Stimulated activated naive B cell treated with anti-CD40 and anti-IgM and Interleukin-4, amounts not matched to agents 10 μg/mL and 1 μg/mL and 100 μg/mL, for 72 hours (primary cell): ENCODE measurements around the gene HPSE.
"Not testable (repeated sequence)": the region's sequence is repeated elsewhere in the genome, so short reads cannot be mapped to it uniquely, and the experiment has no call there.

Experiments
- ATAC-seq, 2 donors: fragments of 150-1000 bp; cut with Tn5 transposase; replicated peaks; 2 replicates each; pipeline ENCODE4 v1.10.0; 2021; ENCODE audit warnings: moderate library complexity in 1 of 2
- DNase-seq: peaks from one replicate; pipeline ENCODE4 v3.0.0; 2021
- H3K27ac Mint-ChIP-seq: one replicate; pipeline ENCODE4 v1.8.0; 2022; ENCODE audit warnings: mild to moderate bottlenecking, mixed read lengths
- H3K27me3 Mint-ChIP-seq, 2 donors: one replicate each; pipeline ENCODE4 v1.8.0; 2022; ENCODE audit warnings: mixed read lengths in 2 of 2
- H3K36me3 Mint-ChIP-seq, 2 donors: one replicate each; pipeline ENCODE4 v1.8.0; 2022; ENCODE audit warnings: mixed read lengths in 2 of 2, mild to moderate bottlenecking in 1 of 2
- H3K4me1 Mint-ChIP-seq, 2 donors: one replicate each; pipeline ENCODE4 v1.8.0; 2022; ENCODE audit warnings: mixed read lengths in 2 of 2, mild to moderate bottlenecking in 1 of 2
- H3K4me3 Mint-ChIP-seq, 2 donors: one replicate each; pipeline ENCODE4 v1.8.0; 2022; ENCODE audit warnings: mild to moderate bottlenecking in 2 of 2, mixed read lengths in 2 of 2, moderate library complexity in 1 of 2
- H3K9me3 Mint-ChIP-seq, 2 donors: one replicate each; pipeline ENCODE4 v1.8.0; 2022; ENCODE audit warnings: mixed read lengths in 2 of 2, mild to moderate bottlenecking in 1 of 2

The HPSE gene

DNA sequence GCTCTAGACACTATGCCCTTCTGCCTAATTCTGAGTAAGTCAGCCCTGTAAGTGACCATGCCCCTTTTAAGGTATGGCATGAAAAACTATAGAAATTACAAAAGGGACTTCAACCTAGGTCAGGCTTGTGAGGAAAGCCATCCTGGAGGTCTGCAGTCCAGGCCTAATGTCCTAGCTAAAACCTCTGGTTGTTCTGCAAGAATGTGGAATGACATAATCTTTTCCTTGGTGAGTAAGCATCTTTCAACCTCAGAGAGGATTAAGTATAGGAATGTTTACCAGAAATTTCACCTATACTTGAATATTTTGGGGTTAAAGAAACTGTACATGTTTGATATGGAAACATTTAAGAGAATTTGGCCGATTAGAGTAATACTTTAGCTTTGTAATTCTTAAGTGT, 23.8 kb upstream of the HPSE start:
- DNase-seq (no peak), ATAC-seq (no peak)
- Mint-ChIP-seq H3K36me3 (peaks cover 0 to 2% of the 10 kb centered on the region in 2 donors), H3K27ac (no peak overlapping the region), H3K4me3 (no peak overlapping the region), H3K4me1 (peaks cover 14 to 17% of the 10 kb centered on the region in 2 donors), H3K27me3 (no peaks in the 10 kb centered on the region), H3K9me3 (peaks cover 2 to 5% of the 10 kb centered on the region in 2 donors)

- ATAC-seq (peak; percentile 87 to 89), DNase-seq (no peak)
- H3K27me3 Mint-ChIP-seq: no peaks in the 10 kb centered on the region
- H3K9me3 Mint-ChIP-seq: peaks cover 3 to 5% of the 10 kb centered on the region in 2 donors
- H3K4me1 Mint-ChIP-seq: peaks cover 10 to 17% of the 10 kb centered on the region in 2 donors
- H3K27ac Mint-ChIP-seq: no peak overlapping the region
- H3K4me3 Mint-ChIP-seq: no peak overlapping the region
- peaks cover 0 to 2% of the 10 kb centered on the region in 2 donors for H3K36me3 Mint-ChIP-seq
These were observed 22.4 kb upstream of the HPSE start for GRCh38 chr4:83356899-83357661.

DNA sequence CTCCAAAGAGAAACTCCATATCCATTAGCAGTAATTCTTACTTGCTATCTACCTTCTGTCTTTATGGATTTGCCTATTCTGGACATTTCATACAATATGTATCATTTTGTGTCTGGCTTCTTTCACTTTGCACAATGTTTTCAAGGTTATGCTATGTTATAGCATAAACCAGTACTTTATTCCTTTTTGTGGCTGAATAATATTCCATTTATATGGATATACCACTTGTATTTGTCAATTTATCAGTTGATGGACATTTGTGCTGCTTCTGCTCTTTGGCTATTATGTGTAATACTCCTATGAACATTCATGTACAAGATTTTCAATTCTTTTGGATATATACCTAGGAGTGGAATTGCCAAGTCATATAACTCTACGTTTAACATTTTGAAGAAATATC, 18.9 kb upstream of the HPSE start:
- no peak for ATAC-seq
- Mint-ChIP-seq H3K4me1 (peaks cover 13 to 18% of the 10 kb centered on the region in 2 donors), H3K4me3 (no peak overlapping the region), H3K27ac (no peak overlapping the region), H3K36me3 (peaks cover 0 to 2% of the 10 kb centered on the region in 2 donors), H3K27me3 (no peaks in the 10 kb centered on the region), H3K9me3 (peaks cover 3 to 5% of the 10 kb centered on the region in 2 donors)
- no peak for DNase-seq

GRCh38 chr4:83348074-83348473, 13.4 kb upstream of the HPSE start:
- Mint-ChIP-seq H3K9me3 (peaks cover 15 to 16% of the 10 kb centered on the region in 2 donors), H3K27ac (no peak overlapping the region), H3K27me3 (no peaks in the 10 kb centered on the region), H3K36me3 (peaks cover 2 to 14% of the 10 kb centered on the region in 2 donors), H3K4me1 (peaks cover 6 to 7% of the 10 kb centered on the region in 2 donors), H3K4me3 (no peak overlapping the region)
- ATAC-seq (no peak), DNase-seq (no peak)

GRCh38 chr4:83342476-83342875, 7.8 kb upstream of the HPSE start:
- ATAC-seq (no peak), DNase-seq (no peak)
- H3K9me3 Mint-ChIP-seq: peaks cover 12 to 16% of the 10 kb centered on the region in 2 donors
- H3K27me3 Mint-ChIP-seq: peaks cover 0 to 4% of the 10 kb centered on the region in 2 donors
- peaks cover 4 to 13% of the 10 kb centered on the region in 2 donors for H3K36me3 Mint-ChIP-seq
- no peak overlapping the region for H3K27ac Mint-ChIP-seq
- peaks cover 0 to 2% of the 10 kb centered on the region in 2 donors for H3K4me1 Mint-ChIP-seq
- H3K4me3 Mint-ChIP-seq: no peak overlapping the region

DNA sequence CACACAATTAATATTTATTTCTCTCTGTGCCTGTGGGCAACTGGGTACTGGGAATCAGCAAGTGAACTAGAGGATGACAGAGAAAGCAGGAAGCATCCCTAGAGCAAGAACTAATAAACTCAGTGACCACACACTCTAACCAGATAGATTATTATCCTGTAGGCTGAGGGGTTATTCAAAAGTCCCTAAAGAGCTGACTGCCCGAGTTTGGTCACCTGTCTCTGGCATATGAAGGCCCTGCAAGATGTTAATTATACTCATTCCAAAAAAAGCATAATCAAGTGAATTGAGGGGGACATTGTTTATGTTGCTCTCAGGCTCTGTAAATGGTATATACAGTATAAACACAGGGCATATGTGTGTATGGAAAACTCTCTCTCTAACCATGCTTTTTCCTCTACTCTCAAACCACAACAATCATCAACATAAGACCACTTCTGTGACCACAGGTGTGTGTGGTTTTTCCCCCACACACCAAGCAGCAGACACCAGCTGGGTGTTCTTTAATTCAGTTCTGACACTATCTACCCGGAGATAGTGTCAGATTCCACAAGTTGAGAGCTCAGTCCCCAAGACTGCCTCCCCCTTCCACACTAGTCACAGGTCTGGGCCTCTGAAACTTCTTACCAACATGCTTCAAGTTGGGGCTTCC, 6.2 kb upstream of the HPSE start:
- Mint-ChIP-seq H3K36me3 (peaks cover 2 to 3% of the 10 kb centered on the region in 2 donors), H3K4me3 (no peak overlapping the region), H3K4me1 (peaks cover 0 to 2% of the 10 kb centered on the region in 2 donors)

GRCh38 chr4:83339573-83339972, 4.9 kb upstream of the HPSE start:
- Mint-ChIP-seq H3K27me3 (peaks cover 12 to 15% of the 10 kb centered on the region in 2 donors), H3K27ac (no peak overlapping the region), H3K9me3 (peaks cover 0 to 4% of the 10 kb centered on the region in 2 donors), H3K4me3 (no peak overlapping the region), H3K36me3 (peaks cover 2 to 3% of the 10 kb centered on the region in 2 donors), H3K4me1 (peaks cover 7 to 12% of the 10 kb centered on the region in 2 donors)
- ATAC-seq (no peak), DNase-seq (no peak)

More for the DNA sequence above, 6.2 kb upstream of the HPSE start:
- Mint-ChIP-seq H3K9me3 (peaks cover 0 to 4% of the 10 kb centered on the region in 2 donors), H3K27ac (no peak overlapping the region), H3K27me3 (peaks cover under 1 to 5% of the 10 kb centered on the region in 2 donors)
- DNase-seq (no peak), ATAC-seq (peak; percentile 51 to 65)

- peaks cover 0 to 4% of the 10 kb centered on the region in 2 donors for H3K9me3 Mint-ChIP-seq
- peaks cover 2 to 3% of the 10 kb centered on the region in 2 donors for H3K36me3 Mint-ChIP-seq
- ATAC-seq (no peak), DNase-seq (no peak)
- H3K4me3 Mint-ChIP-seq: peak overlapping the region; percentile 91 to 93
- peaks cover 10 to 25% of the 10 kb centered on the region in 2 donors for H3K4me1 Mint-ChIP-seq
- peaks cover 12 to 15% of the 10 kb centered on the region in 2 donors for H3K27me3 Mint-ChIP-seq
- H3K27ac Mint-ChIP-seq: no peak overlapping the region
These were observed 1.1 kb upstream of the HPSE start for GRCh38 chr4:83335701-83336100.

- no peaks in the 10 kb centered on the region for H3K36me3 Mint-ChIP-seq
- no peak overlapping the region for H3K4me3 Mint-ChIP-seq
- no peaks in the 10 kb centered on the region for H3K9me3 Mint-ChIP-seq
- H3K4me1 Mint-ChIP-seq: peaks cover 10 to 25% of the 10 kb centered on the region in 2 donors
- no peak for ATAC-seq
- H3K27me3 Mint-ChIP-seq: peaks cover 11 to 12% of the 10 kb centered on the region in 2 donors
- DNase-seq: no peak
- no peak overlapping the region for H3K27ac Mint-ChIP-seq
These were observed 2.7 kb downstream of the HPSE start for GRCh38 chr4:83331956-83332355.

GRCh38 chr4:83329521-83330110, 5.0 kb downstream of the HPSE start:
- Mint-ChIP-seq H3K36me3 (no peaks in the 10 kb centered on the region), H3K4me3 (no peak overlapping the region), H3K27me3 (no peaks in the 10 kb centered on the region), H3K4me1 (peaks cover 6 to 13% of the 10 kb centered on the region in 2 donors), H3K27ac (no peak overlapping the region), H3K9me3 (no peaks in the 10 kb centered on the region)
- ATAC-seq: no peak
- no peak for DNase-seq

- no peak for ATAC-seq
- Mint-ChIP-seq H3K9me3 (no peaks in the 10 kb centered on the region), H3K27me3 (no peaks in the 10 kb centered on the region), H3K4me1 (peaks cover 3 to 9% of the 10 kb centered on the region in 2 donors), H3K27ac (no peak overlapping the region), H3K4me3 (no peak overlapping the region), H3K36me3 (no peaks in the 10 kb centered on the region)
- DNase-seq: no peak
These were observed 6.0 kb downstream of the HPSE start for GRCh38 chr4:83328521-83329187.

DNA sequence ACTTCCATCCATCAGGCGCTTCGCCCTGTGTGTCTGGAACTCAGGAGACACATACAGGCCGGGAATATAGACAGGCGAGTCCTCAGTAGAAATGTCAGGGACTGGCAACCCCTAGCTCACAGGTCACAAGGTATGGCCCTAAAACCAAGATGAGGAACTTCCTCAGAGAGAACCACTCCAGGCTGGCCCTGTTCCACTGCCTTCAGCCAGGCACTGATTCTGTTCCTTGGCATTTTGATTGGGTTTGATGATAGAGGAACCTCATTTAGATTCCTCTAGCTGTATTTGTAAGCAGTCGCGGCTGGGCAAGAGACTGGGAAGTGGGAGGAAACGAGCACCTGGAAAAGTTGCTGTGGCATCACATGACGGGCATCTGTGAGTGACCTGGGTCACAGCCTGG, 8.1 kb downstream of the HPSE start:
- Mint-ChIP-seq H3K27ac (no peak overlapping the region), H3K4me1 (no peaks in the 10 kb centered on the region), H3K9me3 (no peaks in the 10 kb centered on the region), H3K27me3 (no peaks in the 10 kb centered on the region), H3K36me3 (no peaks in the 10 kb centered on the region), H3K4me3 (no peak overlapping the region)
- DNase-seq (no peak), ATAC-seq (no peak)

DNA sequence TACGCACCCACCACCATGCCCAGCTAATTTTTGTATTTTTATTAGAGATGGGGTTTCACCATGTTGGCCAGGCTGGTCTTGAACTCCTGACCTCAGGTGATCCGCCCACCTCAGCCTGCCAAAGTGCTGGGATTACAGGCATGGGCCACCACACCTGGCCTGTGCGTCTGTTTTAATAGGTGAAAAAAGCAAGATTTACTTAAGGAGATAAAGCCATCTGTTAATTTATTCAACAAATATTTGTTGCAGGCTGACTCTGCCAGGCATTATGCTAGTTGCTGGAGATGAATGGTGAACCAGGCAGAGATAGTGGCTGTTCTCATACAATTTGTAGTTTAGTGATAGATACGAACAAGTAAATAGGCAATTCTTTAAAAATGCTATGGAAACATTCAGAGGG, 9.3 kb downstream of the HPSE start:
- not testable (repeated sequence) for H3K4me3 Mint-ChIP-seq, H3K27ac Mint-ChIP-seq, H3K36me3 Mint-ChIP-seq, H3K9me3 Mint-ChIP-seq, H3K4me1 Mint-ChIP-seq, ATAC-seq, H3K27me3 Mint-ChIP-seq, DNase-seq

DNA sequence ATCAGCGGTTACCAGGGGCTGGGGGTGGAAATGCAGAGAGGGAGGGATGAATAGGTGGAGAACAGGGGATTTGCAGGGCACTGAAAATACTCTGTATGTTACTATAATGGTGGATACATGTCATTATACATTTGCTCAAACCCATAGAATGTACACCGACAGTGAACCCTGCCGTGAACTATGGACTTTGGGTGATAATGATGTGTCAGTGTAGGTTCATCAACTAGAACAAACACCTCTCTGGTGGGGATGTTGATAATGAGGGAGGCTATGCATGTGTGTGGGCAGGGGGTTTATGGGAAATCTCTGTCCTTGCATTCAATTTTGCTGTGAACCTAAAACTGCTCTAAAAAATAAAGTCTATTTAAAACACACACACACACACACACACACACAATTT, 11.5 kb downstream of the HPSE start:
- ATAC-seq (no peak), DNase-seq (no peak)
- H3K27ac Mint-ChIP-seq: no peak overlapping the region
- H3K27me3 Mint-ChIP-seq: no peaks in the 10 kb centered on the region
- H3K4me1 Mint-ChIP-seq: no peaks in the 10 kb centered on the region
- H3K9me3 Mint-ChIP-seq: no peaks in the 10 kb centered on the region
- H3K36me3 Mint-ChIP-seq: peaks cover 0 to 7% of the 10 kb centered on the region in 2 donors
- no peak overlapping the region for H3K4me3 Mint-ChIP-seq
